ENCODE results near the gene PLEKHA5.
"Not testable (repeated sequence)": the region's sequence is repeated elsewhere in the genome, so short reads cannot be mapped to it uniquely, and the experiment has no call there.

The PLEKHA5 gene

DNA sequence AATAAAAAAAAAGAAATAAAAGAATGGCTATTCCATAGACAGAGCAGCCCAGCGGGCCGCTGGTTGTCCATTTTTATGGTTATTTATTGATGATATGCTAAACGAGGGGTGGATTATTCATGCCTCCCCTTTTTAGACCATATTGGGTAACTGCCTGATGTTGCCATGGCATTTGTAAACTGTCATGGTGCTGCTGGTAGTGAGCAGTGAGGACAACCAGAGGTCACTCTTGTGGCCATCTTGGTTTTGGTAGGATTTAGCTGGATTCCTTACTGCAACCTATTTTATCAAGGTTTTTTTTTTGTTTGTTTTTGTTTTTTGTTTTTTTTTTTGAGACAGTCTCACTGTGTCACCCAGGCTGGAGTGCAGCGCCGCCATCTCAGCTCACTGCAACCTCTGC is 284.0 kb downstream of the PLEKHA5 start:
- H3K4me1 Mint-ChIP-seq; DNase-seq; H3K36me3 Mint-ChIP-seq; ATAC-seq (replicated peaks); H3K27ac Mint-ChIP-seq; H3K9me3 Mint-ChIP-seq; H3K27me3 Mint-ChIP-seq; H3K4me3 Mint-ChIP-seq: not testable (repeated sequence)

DNA sequence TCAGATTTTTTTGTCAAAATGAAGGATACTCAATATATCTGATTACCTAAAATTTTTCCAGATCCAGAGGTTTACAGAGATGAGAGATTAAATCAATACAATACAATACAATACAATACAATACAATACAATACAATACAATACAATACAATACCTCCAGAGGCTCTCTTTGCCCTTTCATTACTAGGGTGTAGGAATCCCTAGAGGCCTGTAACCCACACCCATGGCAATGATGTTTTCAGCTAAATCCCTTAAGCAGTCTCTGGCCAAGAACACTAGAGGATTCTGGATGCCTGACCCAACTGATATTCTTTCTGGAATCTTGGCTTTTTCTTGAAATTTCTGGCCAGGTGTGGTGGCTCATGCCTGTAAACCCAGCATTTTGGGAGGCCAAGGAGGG is 286.0 kb downstream of the PLEKHA5 start:
- no peaks in the 10 kb centered on the region for H3K27me3 Mint-ChIP-seq
- no peaks in the 10 kb centered on the region for H3K36me3 Mint-ChIP-seq
- H3K27ac Mint-ChIP-seq = no peak overlapping the region
- ATAC-seq (replicated peaks) (peak in 1 of 2 donors; percentile 48), DNase-seq (no peak)
- H3K9me3 Mint-ChIP-seq = no peaks in the 10 kb centered on the region
- H3K4me3 Mint-ChIP-seq = no peak overlapping the region
- no peaks in the 10 kb centered on the region for H3K4me1 Mint-ChIP-seq

DNA sequence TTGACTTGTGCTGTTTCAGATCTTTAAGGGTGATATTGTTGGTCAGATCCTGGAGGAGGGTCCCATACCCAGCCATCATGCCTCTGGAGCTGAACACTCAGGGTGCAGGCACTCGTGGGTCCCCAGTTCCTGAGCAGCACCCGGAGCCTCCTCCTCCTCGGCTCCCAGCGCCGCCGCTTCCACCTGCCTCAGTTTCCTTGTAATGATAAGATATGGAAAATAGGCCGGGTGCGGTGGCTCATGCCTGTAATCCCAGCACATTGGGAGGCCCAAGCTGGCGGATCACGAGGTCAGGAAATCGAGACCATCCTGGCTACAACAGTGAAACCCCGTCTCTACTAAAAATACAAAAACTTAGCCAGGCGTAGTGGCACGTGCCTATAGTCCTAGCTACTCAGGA is 289.6 kb downstream of the PLEKHA5 start:
- no peaks in the 10 kb centered on the region for H3K9me3 Mint-ChIP-seq
- no peak overlapping the region for H3K27ac Mint-ChIP-seq
- ATAC-seq (replicated peaks) (no peak), DNase-seq (no peak)
- no peaks in the 10 kb centered on the region for H3K4me1 Mint-ChIP-seq
- no peaks in the 10 kb centered on the region for H3K27me3 Mint-ChIP-seq
- H3K4me3 Mint-ChIP-seq = no peak overlapping the region
- no peaks in the 10 kb centered on the region for H3K36me3 Mint-ChIP-seq

DNA sequence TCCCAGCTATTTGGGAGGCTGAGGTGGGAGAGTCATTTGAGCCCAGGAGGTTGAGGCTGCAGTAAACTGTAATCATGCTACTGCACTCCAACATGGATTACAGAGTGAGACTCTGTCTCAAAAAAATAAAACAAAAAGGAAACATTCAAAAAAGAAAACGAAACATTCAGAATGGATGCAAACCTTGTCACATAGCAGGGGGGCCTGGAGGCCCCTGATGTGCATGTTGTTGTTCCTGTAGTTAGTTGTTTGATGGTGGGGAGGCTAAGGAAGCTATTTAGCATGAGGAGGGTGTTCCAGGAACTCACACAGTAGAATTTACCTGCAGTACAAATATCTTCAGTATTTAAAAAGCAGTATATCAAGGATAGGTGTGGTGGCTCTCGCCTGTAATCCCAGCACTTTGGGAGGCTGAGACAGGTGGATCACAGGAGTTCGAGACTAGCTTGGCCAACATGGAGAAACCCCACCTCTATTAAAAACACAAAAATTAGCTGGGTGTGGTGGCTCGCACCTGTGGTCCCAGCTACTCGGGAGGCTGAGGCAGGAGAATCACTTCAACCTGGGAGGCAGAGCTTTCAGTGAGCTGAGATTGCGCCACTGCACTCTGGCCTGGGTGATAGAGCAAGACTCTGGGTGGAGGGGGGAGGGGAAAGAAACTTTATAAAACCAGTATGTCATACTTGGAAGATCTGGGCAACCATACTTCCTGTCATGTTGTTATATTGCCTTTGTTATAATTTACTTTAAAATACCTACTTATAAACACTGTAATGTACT is 292.2 kb downstream of the PLEKHA5 start:
- Mint-ChIP-seq H3K27ac (no peak overlapping the region), H3K9me3 (no peaks in the 10 kb centered on the region), H3K4me1 (no peaks in the 10 kb centered on the region), H3K36me3 (no peaks in the 10 kb centered on the region), H3K27me3 (no peaks in the 10 kb centered on the region), H3K4me3 (no peak overlapping the region)
- no peak for DNase-seq
- ATAC-seq (replicated peaks) = no peak

DNA sequence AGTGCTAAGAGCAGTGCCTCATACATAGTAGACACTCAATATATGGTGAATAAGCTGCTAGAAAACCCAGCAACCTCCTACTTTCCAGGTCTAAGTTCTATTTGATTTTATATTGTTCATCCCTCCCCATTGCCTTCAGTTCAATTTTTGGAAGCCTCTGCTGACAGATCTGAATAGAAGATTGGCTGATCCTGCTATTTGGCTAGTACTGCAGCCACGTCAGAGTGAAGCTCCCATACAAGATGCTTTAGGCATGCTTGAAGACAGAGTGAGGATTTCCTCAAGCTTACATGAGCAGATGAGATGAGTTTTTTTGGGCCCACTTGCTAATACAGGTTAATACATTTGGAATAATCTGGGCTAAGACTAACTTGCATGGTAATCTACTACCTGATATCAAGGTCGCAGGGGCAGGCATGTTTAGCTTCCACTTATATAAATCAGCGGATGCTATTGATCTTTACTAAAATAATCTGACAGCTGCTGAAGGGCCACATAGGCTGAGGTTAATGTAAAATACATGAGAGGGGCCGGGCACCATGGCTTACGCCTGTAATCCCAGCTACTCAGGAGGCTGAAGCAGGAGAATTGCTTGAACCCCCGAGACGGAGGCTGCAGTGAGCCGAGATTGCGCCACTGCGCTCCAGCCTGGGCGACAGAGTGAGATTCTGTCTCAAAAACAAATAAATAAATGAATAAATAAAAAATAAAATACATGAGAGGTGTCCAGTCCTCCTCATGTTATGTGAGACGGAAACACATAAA is 293.8 kb downstream of the PLEKHA5 start:
- H3K4me3 Mint-ChIP-seq = no peak overlapping the region
- H3K9me3 Mint-ChIP-seq = no peaks in the 10 kb centered on the region
- no peaks in the 10 kb centered on the region for H3K27me3 Mint-ChIP-seq
- no peaks in the 10 kb centered on the region for H3K36me3 Mint-ChIP-seq
- DNase-seq (no peak), ATAC-seq (replicated peaks) (no peak)
- H3K27ac Mint-ChIP-seq = no peak overlapping the region
- no peaks in the 10 kb centered on the region for H3K4me1 Mint-ChIP-seq
